GM23338 (cell line): ENCODE data around the gene WBP2. TPM values are rescaled to one million over a fixed set of nuclear protein-coding genes. Genes with fewer than 3 reads are reported as not detected.
A peak's percentile ranks its signal among the peaks of the same experiment; 100 is the strongest.

Experiments
- ATAC-seq: fragments of 200-7000 bp; cut with Tn5 transposase; 3 replicates; pipeline ENCODE4 v1.9.1; 2020
- DNase-seq: peaks from one replicate; pipeline ENCODE4 v3.0.0-alpha.2; 2015; ENCODE audit warnings: low spot score
- H2AFZ ChIP-seq: fragments of 200-600 bp; sonication (generic); 2 replicates; pipeline ENCODE4 v1.8.0; 2016; ENCODE audit warnings: antibody characterized with exemption, mild to moderate bottlenecking, moderate library complexity
- H3F3A ChIP-seq: fragments of 200-600 bp; sonication (generic); replicated peaks from 2 replicates; pipeline ENCODE4 v1.8.0; 2017; ENCODE audit warnings: antibody characterized with exemption, mixed run types, low read depth
- H3K27ac ChIP-seq: fragments of 200-600 bp; sonication (generic); 2 replicates; pipeline ENCODE4 v1.6.1; 2016; ENCODE audit warnings: low read depth
- H3K27me3 ChIP-seq: fragments of 200-600 bp; sonication (generic); 2 replicates; pipeline ENCODE4 v1.8.0; 2016; ENCODE audit warnings: mild to moderate bottlenecking, mixed run types, moderate library complexity; ENCODE audit not compliant: insufficient read depth
- H3K36me3 ChIP-seq: fragments of 200-600 bp; sonication (generic); 2 replicates; pipeline ENCODE4 v1.8.0; 2016; ENCODE audit warnings: mild to moderate bottlenecking; ENCODE audit not compliant: insufficient read depth
- H3K4me1 ChIP-seq: fragments of 200-600 bp; sonication (generic); 2 replicates; pipeline ENCODE4 v1.8.0; 2016; ENCODE audit warnings: mild to moderate bottlenecking, moderate library complexity; ENCODE audit not compliant: insufficient read depth
- H3K4me2 ChIP-seq: fragments of 200-600 bp; sonication (generic); 2 replicates; pipeline ENCODE4 v1.7.1; 2017; ENCODE audit warnings: mixed run types
- H3K4me3 ChIP-seq: fragments of 200-600 bp; sonication (generic); 2 replicates; pipeline ENCODE4 v1.6.1; 2016; ENCODE audit warnings: mixed run types
- H3K79me2 ChIP-seq: fragments of 200-600 bp; sonication (generic); replicated peaks from 2 replicates; pipeline ENCODE4 v1.8.0; 2017; ENCODE audit warnings: mild to moderate bottlenecking; ENCODE audit not compliant: insufficient read depth
- H3K9me2 ChIP-seq: fragments of 200-600 bp; sonication (generic); 2 replicates; pipeline ENCODE4 v1.8.0; 2017; ENCODE audit not compliant: insufficient read depth
- H4K20me1 ChIP-seq: fragments of 200-600 bp; sonication (generic); replicated peaks from 2 replicates; pipeline ENCODE4 v1.8.0; 2017; ENCODE audit warnings: mild to moderate bottlenecking; ENCODE audit not compliant: insufficient read depth
- H3K27ac Mint-ChIP-seq: 2 replicates; pipeline ENCODE4 v1.8.0; 2020; ENCODE audit warnings: inconsistent platforms, mild to moderate bottlenecking, moderate library complexity, mixed read lengths
- H3K27me3 Mint-ChIP-seq: 3 replicates; pipeline ENCODE4 v1.8.0; 2022; ENCODE audit warnings: low read depth, mild to moderate bottlenecking, moderate library complexity, mixed read lengths, inconsistent platforms; ENCODE audit not compliant: insufficient read depth, poor library complexity
- H3K36me3 Mint-ChIP-seq: 3 replicates; pipeline ENCODE4 v1.8.0; 2021; ENCODE audit warnings: low read depth, mild to moderate bottlenecking, inconsistent platforms, moderate library complexity, mixed read lengths
- H3K4me1 Mint-ChIP-seq: 3 replicates; pipeline ENCODE4 v1.8.0; 2020; ENCODE audit warnings: mild to moderate bottlenecking, inconsistent platforms, mixed read lengths
- H3K4me3 Mint-ChIP-seq: 3 replicates; pipeline ENCODE4 v1.8.0; 2021; ENCODE audit warnings: moderate library complexity, mild to moderate bottlenecking, inconsistent platforms, mixed read lengths
- H3K9me3 Mint-ChIP-seq: 3 replicates; pipeline ENCODE4 v1.8.0; 2020; ENCODE audit warnings: moderate library complexity, mild to moderate bottlenecking, inconsistent platforms, mixed read lengths
- CREB1 ChIP-seq: fragments of 250-450 bp; sonication (Bioruptor Pico); IDR thresholded peaks from 2 replicates; pipeline ENCODE4 v1.5.0; 2020; ENCODE audit warnings: low read depth, mild to moderate bottlenecking, moderate library complexity
- CTCF ChIP-seq, 2 experiments: fragments of 200-600 bp in 1 of 2; sonication (generic) in 1 of 2; conservative IDR thresholded peaks; 2 replicates each; pipeline versions ENCODE4 v1.5.1 to v1.6.1; 2016 to 2017; ENCODE audit warnings: antibody characterized with exemption in 2 of 2, low read depth in 2 of 2, mild to moderate bottlenecking in 2 of 2, moderate library complexity in 1 of 2
- ETS1 ChIP-seq: IDR thresholded peaks from 2 replicates; pipeline ENCODE4 v1.6.1; 2016; ENCODE audit warnings: antibody characterized with exemption
- EZH2 ChIP-seq: fragments of 200-600 bp; sonication (generic); IDR thresholded peaks from one replicate; pipeline ENCODE4 v1.8.0; 2017; ENCODE audit warnings: antibody characterized with exemption, mild to moderate bottlenecking, low read depth; ENCODE audit not compliant: unreplicated experiment
- EZH2phosphoT487 ChIP-seq: fragments of 200-600 bp; sonication (generic); IDR thresholded peaks from one replicate; pipeline ENCODE4 v1.8.1; 2018; ENCODE audit warnings: antibody characterized with exemption; ENCODE audit not compliant: unreplicated experiment
- JUNB ChIP-seq: IDR thresholded peaks from one replicate; pipeline ENCODE4 v1.6.1; 2016; ENCODE audit warnings: antibody characterized with exemption; ENCODE audit not compliant: unreplicated experiment
- NANOG ChIP-seq: IDR thresholded peaks from 2 replicates; pipeline ENCODE4 v1.6.1; 2016; ENCODE audit warnings: antibody characterized with exemption, borderline replicate concordance
- POLR2AphosphoS5 ChIP-seq: IDR thresholded peaks from 2 replicates; pipeline ENCODE4 v1.6.1; 2016; ENCODE audit warnings: antibody characterized with exemption, low read depth
- REST ChIP-seq: IDR thresholded peaks from one replicate; pipeline ENCODE4 v1.6.1; 2018; ENCODE audit warnings: antibody characterized with exemption; ENCODE audit not compliant: unreplicated experiment
- STAT1 ChIP-seq: IDR thresholded peaks from one replicate; pipeline ENCODE4 v1.6.1; 2016; ENCODE audit warnings: antibody characterized with exemption; ENCODE audit not compliant: unreplicated experiment
- ZNF114 ChIP-seq: fragments of 250-450 bp; sonication (Bioruptor Pico); IDR thresholded peaks from 2 replicates; pipeline ENCODE4 v1.5.0; 2020; ENCODE audit warnings: mild to moderate bottlenecking, moderate library complexity
- ZNF331 ChIP-seq: fragments of 250-450 bp; sonication (Bioruptor Pico); IDR thresholded peaks from 2 replicates; pipeline ENCODE4 v1.5.0; 2020; ENCODE audit warnings: low read depth, mild to moderate bottlenecking, moderate library complexity
- ZNF462 ChIP-seq: fragments of 250-450 bp; sonication (Bioruptor Pico); IDR thresholded peaks from 2 replicates; pipeline ENCODE4 v1.5.0; 2020; ENCODE audit warnings: mild to moderate bottlenecking, moderate library complexity
- polyA plus RNA-seq: library from polyadenylated mRNA; unstranded; fragments of >200 nt; fragmentation: Nextera tagmentation; extraction: Ambion mirVana; gene quantifications from 2 replicates; pipeline ENCODE4 v1.2.1, GENCODE V29; 2016
- total RNA-seq: library from RNA; depleted of rRNA; stranded (reverse); fragments of >200 nt; shearing (Covaris generic); gene quantifications from 2 replicates; pipeline ENCODE4 v1.2.3, GENCODE V29; 2014

WBP2 gene
- total and polyA plus RNA-seq, 2 experiments from 2014 or later: 36.2 to 63.5 TPM

- H3K9me3 Mint-ChIP-seq: peaks cover 3% of the 10 kb centered on the region; the same call in 1 of the 3 replicates
- H3K27ac Mint-ChIP-seq: peak overlapping the region; percentile 75; the same call in 1 of the 2 replicates
- Histone ChIP-seq H3K9me2 (no peaks in the 10 kb centered on the region), H3F3A (peaks cover 14% of the 10 kb centered on the region), H3K4me1 (peaks cover 21% of the 10 kb centered on the region), H4K20me1 (no peaks in the 10 kb centered on the region), H3K27me3 (no peaks in the 10 kb centered on the region), H2AFZ (no peak overlapping the region), H3K4me2 (no peak overlapping the region), H3K79me2 (no peaks in the 10 kb centered on the region), H3K4me3 (no peak overlapping the region), H3K27ac (no peak overlapping the region), H3K36me3 (no peaks in the 10 kb centered on the region)
- TF ChIP-seq ETS1: no peak
- no peak for TF ChIP-seq STAT1
- no peak for TF ChIP-seq CTCF (conservative IDR thresholded peaks at IDR 0.05; ENCODE audit: low read depth in 2 of 2)
- TF ChIP-seq EZH2phosphoT487: no peak
- no peak for TF ChIP-seq EZH2
- TF ChIP-seq ZNF462 (CRISPR knock-in tag): no peak
- no peak for TF ChIP-seq ZNF331 (CRISPR knock-in tag)
- TF ChIP-seq ZNF114: no peak
- TF ChIP-seq CREB1: no peak
- TF ChIP-seq NANOG: no peak
- no peak for TF ChIP-seq JUNB
- no peak for TF ChIP-seq REST
- no peak for TF ChIP-seq POLR2AphosphoS5
- peaks cover 10% of the 10 kb centered on the region for H3K27me3 Mint-ChIP-seq
- H3K4me1 Mint-ChIP-seq: peaks cover 24% of the 10 kb centered on the region
- ATAC-seq (no peak), DNase-seq (no peak)
- H3K36me3 Mint-ChIP-seq: no peaks in the 10 kb centered on the region; the same call in 2 of the 3 replicates
- no peak overlapping the region for H3K4me3 Mint-ChIP-seq
Measured at GRCh38 chr17:75836605-75837004, 18.5 kb downstream of the WBP2 start.
